ENCODE data around the gene FMN2.

- no peak for TF ChIP-seq CTCF (tag by site-specific recombination; IDR thresholded peaks at IDR 0.05)
- no peak for TF ChIP-seq SALL2 (tag by site-specific recombination; IDR thresholded peaks at IDR 0.05; ENCODE audit: borderline replicate concordance)
- no peak for TF ChIP-seq REST (tag by site-specific recombination; IDR thresholded peaks at IDR 0.05)
- TF ChIP-seq ZNF239 (tag by site-specific recombination; IDR thresholded peaks at IDR 0.05), result no peak
- no peak for TF ChIP-seq ZNF558 (tag by site-specific recombination; IDR thresholded peaks at IDR 0.05)
Observed at GRCh38 chr1:240126821-240127220, 35.1 kb downstream of the FMN2 start.
